OCI-LY7 (cell line): ENCODE data around the gene RNF213. TPM values are rescaled to one million over a fixed set of nuclear protein-coding genes. Genes with fewer than 3 reads are reported as not detected.
A peak's percentile ranks its signal among the peaks of the same experiment; 100 is the strongest.

ENCODE experiments used
- BruUV-seq: library from RNA; stranded (reverse); fragments of 400-500 nt; replicated peaks from 2 replicates; lab custom pipeline; 2021; lab: Mats Ljungman, UMichigan
- CTCF ChIA-PET: fragments of 300-600 bp; sonication (Branson Sonifier 250); formaldehyde crosslinking; loops from one replicate; lab custom pipeline; 2022; ENCODE audit warnings: antibody characterized with exemption; ENCODE audit not compliant: unreplicated experiment; lab: Charles Lee
- POLR2A ChIA-PET: fragments of 300-600 bp; sonication (Branson Sonifier 250); formaldehyde crosslinking; loops from one replicate; lab custom pipeline; 2022; ENCODE audit warnings: antibody characterized with exemption; lab: Charles Lee
- DNase-seq: peaks from one replicate; pipeline ENCODE4 v3.0.0-alpha.2; 2015; ENCODE audit warnings: low spot score
- H2AFZ ChIP-seq: fragments of 200-600 bp; sonication (generic), shearing (Covaris generic); 2 replicates; pipeline ENCODE4 v1.6.1; 2014; ENCODE audit warnings: mild to moderate bottlenecking, antibody characterized with exemption, low read length, moderate library complexity
- H3K27ac ChIP-seq: fragments of 200-600 bp; sonication (generic); 2 replicates; pipeline ENCODE4 v1.5.1; 2014; ENCODE audit warnings: mixed run types, low read depth, mild to moderate bottlenecking, moderate library complexity, low read length, inconsistent platforms; ENCODE audit not compliant: poor library complexity, severe bottlenecking
- H3K36me3 ChIP-seq: fragments of 200-600 bp; sonication (generic); 2 replicates; pipeline ENCODE4 v1.6.1; 2014; ENCODE audit warnings: mild to moderate bottlenecking, antibody characterized with exemption, low read length, moderate library complexity, mixed read lengths; ENCODE audit not compliant: insufficient read depth
- H3K4me1 ChIP-seq: fragments of 200-600 bp; sonication (generic); 2 replicates; pipeline ENCODE4 v1.5.1; 2014; ENCODE audit warnings: mild to moderate bottlenecking, low read length; ENCODE audit not compliant: insufficient read depth, poor library complexity, severe bottlenecking
- H3K4me2 ChIP-seq: fragments of 200-600 bp; sonication (generic); 2 replicates; pipeline ENCODE4 v1.6.1; 2014; ENCODE audit warnings: mild to moderate bottlenecking, low read length
- H3K4me3 ChIP-seq: fragments of 200-600 bp; sonication (generic); 2 replicates; pipeline ENCODE4 v1.5.1; 2014; ENCODE audit warnings: mild to moderate bottlenecking, low read depth, low read length; ENCODE audit not compliant: poor library complexity, severe bottlenecking
- H3K79me2 ChIP-seq: fragments of 200-600 bp; sonication (generic); 2 replicates; pipeline ENCODE4 v1.6.1; 2016; ENCODE audit warnings: low read depth, mild to moderate bottlenecking, low read length, moderate library complexity, mixed read lengths; ENCODE audit not compliant: insufficient read depth
- H3K9me2 ChIP-seq: fragments of 200-600 bp; sonication (generic); 2 replicates; pipeline ENCODE4 v1.6.1; 2016; ENCODE audit warnings: mild to moderate bottlenecking, low read length, mixed read lengths; ENCODE audit not compliant: insufficient read depth
- H3K9me3 ChIP-seq: fragments of 200-600 bp; sonication (generic); 2 replicates; pipeline ENCODE4 v1.6.1; 2014; ENCODE audit warnings: mild to moderate bottlenecking, mixed run types, low read length, mixed read lengths
- H4K20me1 ChIP-seq: fragments of 200-600 bp; sonication (generic); 2 replicates; pipeline ENCODE4 v1.6.1; 2014; ENCODE audit warnings: mild to moderate bottlenecking, antibody characterized with exemption, low read length, moderate library complexity, mixed read lengths; ENCODE audit not compliant: insufficient read depth
- EZH2phosphoT487 ChIP-seq: fragments of 200-600 bp; sonication (generic); IDR thresholded peaks from 2 replicates; pipeline ENCODE4 v1.6.1; 2018; ENCODE audit warnings: low read depth, borderline replicate concordance, mild to moderate bottlenecking, mixed run types, antibody characterized with exemption, low read length, moderate library complexity, mixed read lengths
- intact Hi-C: fragments of 100-400 bp; cut with micrococcal nuclease; formaldehyde crosslinking; loops from one replicate; pipeline ENCODE4 v1.10.0; 2022; ENCODE audit not compliant: unreplicated experiment
- total RNA-seq, 2 experiments: library from RNA; depleted of rRNA in 1 of 2; stranded (reverse); fragments of >200 nt in 1 of 2; shearing (Covaris generic) in 1 of 2; gene quantifications; 2 replicates each; pipeline ENCODE4 v1.2.3, GENCODE V29; 2014 to 2022
- TF ChIP-seq, protein P1 (sequence below): fragments of 200-600 bp; sonication (generic); conservative IDR thresholded peaks from 2 replicates; pipeline ENCODE4 v1.5.1; 2014; ENCODE audit warnings: mild to moderate bottlenecking, antibody characterized with exemption, low read length, moderate library complexity, mixed read lengths

RNF213 gene
- total RNA-seq, 2 experiments from 2014 or later, result 58.8 to 68.6 TPM

DNA sequence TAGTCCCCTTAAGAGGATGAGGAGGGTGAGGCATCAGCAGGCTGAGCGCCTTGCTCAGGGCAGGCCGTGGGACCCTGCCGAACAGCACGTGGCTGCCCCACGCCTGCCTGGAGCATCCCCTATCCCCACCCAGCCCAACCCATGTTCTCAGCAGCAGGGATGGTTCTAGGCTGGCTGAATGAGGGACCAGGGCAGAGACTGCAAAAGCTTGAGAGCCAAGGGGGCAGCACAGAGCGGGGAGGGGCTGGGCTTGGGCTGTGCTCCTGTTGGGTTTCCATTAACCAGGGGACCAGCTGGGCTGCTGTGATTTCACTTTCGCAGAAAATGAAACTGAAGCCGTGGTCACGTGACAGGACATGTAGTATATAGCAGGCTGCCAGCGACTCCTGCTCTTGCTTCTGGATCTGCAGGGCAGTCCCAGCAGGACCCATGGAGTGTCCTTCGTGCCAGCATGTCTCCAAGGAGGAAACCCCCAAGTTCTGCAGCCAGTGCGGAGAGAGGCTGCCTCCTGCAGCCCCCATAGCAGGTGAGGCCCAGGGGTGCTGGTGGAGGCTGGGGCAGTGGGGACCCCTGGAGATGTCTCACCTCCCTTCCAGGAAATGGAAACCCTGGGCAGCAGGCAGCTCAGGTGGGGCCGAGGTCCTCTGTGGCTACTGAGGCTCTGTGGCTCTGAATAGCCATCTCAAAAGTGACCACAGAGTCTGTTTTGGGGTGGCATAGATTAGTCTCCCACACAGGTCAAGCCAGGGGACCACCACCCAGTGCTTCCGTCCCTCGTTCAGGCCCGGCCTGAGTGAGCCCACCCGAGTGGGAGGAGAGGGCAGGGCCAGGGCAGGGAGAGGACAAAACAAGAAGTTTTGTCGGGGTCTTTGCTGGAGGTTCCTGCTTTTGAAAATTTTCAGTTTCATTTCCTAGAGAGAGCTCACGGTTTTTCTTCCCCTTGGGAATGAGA is 2.9 kb downstream of the RNF213 start:
- POLR2A ChIA-PET, result no interaction called here
- no TSS peak for BruUV-seq
- intact Hi-C loops, result loop anchor here (2.0 to 5.0 kb wide), 2 partner anchors 117 to 466 kb away; partner anchors contain the start of genes CBX8 and EIF4A3
- Histone ChIP-seq H3K36me3 (no peaks in the 10 kb centered on the region), H3K4me3 (peak overlapping the region; percentile 53), H3K79me2 (no peaks in the 10 kb centered on the region), H3K9me3 (no peaks in the 10 kb centered on the region), H3K9me2 (no peaks in the 10 kb centered on the region), H4K20me1 (no peaks in the 10 kb centered on the region), H3K4me1 (peaks cover 50% of the 10 kb centered on the region), H2AFZ (no peak overlapping the region), H3K27ac (peak overlapping the region; percentile 81), H3K4me2 (peak overlapping the region; percentile 65)
- DNase-seq, result peak; percentile 97
- CTCF ChIA-PET, result no interaction called here
- no peak for TF ChIP-seq EZH2phosphoT487
- TF ChIP-seq, protein P1, sequence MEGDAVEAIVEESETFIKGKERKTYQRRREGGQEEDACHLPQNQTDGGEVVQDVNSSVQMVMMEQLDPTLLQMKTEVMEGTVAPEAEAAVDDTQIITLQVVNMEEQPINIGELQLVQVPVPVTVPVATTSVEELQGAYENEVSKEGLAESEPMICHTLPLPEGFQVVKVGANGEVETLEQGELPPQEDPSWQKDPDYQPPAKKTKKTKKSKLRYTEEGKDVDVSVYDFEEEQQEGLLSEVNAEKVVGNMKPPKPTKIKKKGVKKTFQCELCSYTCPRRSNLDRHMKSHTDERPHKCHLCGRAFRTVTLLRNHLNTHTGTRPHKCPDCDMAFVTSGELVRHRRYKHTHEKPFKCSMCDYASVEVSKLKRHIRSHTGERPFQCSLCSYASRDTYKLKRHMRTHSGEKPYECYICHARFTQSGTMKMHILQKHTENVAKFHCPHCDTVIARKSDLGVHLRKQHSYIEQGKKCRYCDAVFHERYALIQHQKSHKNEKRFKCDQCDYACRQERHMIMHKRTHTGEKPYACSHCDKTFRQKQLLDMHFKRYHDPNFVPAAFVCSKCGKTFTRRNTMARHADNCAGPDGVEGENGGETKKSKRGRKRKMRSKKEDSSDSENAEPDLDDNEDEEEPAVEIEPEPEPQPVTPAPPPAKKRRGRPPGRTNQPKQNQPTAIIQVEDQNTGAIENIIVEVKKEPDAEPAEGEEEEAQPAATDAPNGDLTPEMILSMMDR, result peak; percentile 45; the same call in 1 of the 2 replicates

DNA sequence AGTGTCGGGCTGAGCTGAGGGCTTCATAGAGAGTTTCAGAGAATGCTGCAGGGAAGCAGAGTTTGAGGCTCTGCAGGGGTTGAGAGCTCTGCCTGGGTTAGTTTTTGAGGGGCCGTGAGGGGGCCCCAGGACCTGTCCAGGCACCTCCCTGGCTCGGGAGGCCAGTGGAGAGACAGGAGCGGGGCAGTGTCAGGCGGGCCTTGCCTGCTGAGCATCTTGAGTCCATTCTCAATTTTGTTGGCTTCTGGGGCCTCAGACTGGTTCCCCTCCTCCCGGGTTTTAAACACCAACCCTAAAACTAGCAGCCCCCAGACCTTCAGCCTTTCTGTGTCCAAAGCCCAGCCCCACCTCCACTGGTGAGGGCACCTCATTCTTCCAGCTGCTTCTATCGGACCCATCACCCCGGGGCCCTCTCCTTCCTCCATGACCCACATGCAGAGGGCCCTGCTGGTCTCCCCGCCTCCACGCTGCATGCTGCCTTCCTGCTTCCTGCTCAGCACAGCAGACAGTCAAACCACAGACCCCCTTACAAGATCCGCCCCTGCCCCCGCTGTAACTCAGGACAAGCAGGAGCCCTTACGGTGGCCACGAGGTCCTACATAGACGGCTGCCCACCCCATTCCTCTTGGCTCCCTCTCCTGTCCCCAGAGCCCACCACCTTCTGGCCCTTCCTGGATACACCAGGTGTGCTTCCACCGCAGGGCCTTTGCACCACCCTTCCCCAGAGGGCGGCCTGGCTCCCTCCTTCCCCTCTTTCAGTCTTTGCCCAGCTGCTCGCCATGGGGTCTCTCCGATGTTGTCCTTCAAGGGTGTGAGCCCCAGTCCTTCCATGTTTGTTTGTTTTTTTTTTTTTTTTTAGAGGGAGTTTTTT is 3.8 kb downstream of the RNF213 start:
- no TSS peak for BruUV-seq
- Histone ChIP-seq H4K20me1 (no peaks in the 10 kb centered on the region), H3K36me3 (no peaks in the 10 kb centered on the region), H3K4me1 (peaks cover 41% of the 10 kb centered on the region), H2AFZ (no peak overlapping the region), H3K9me3 (no peaks in the 10 kb centered on the region), H3K4me3 (peak overlapping the region; percentile 53), H3K4me2 (peak overlapping the region; percentile 65), H3K79me2 (no peaks in the 10 kb centered on the region), H3K27ac (no peak overlapping the region), H3K9me2 (no peaks in the 10 kb centered on the region)
- DNase-seq, result no peak
- CTCF ChIA-PET, result no interaction called here
- POLR2A ChIA-PET, result no interaction called here
- TF ChIP-seq, protein P1, result no peak
- TF ChIP-seq EZH2phosphoT487, result no peak
- intact Hi-C loops, result loop anchor here (5.0 kb wide), 1 partner anchor 467 kb away; the partner anchor contains the start of gene CBX8
